K562 (cell line): ENCODE measurements around the gene RAMP2. TPM values are rescaled to one million over a fixed set of nuclear protein-coding genes. Genes with fewer than 3 reads are reported as not detected.

Experiments
- ATAC-seq: fragments of 200-7000 bp; cut with Tn5 transposase; 3 replicates; pipeline ENCODE4 v1.9.1; 2020; ENCODE audit warnings: moderate library complexity
- BruUV-seq: library from RNA; stranded (reverse); fragments of 400-500 nt; replicated peaks from 2 replicates; lab custom pipeline; 2021; lab: Mats Ljungman, UMichigan
- CTCF ChIA-PET: fragments of 300-600 bp; formaldehyde crosslinking; extraction: SDS; loops from one replicate; lab custom pipeline; 2021; ENCODE audit warnings: low intra/inter-chr PET ratio; lab: Yijun Ruan, JAX
- POLR2A ChIA-PET: fragments of 300-600, 350-650 bp; sonication (Branson Sonifier 250); formaldehyde crosslinking; extraction: SDS; loops from one replicate; lab custom pipeline; 2021; ENCODE audit warnings: antibody characterized with exemption, inconsistent platforms; lab: Yijun Ruan, JAX
- DNase-seq, 4 experiments: peaks; one replicate each; pipeline versions ENCODE4 v3.0.0 to v3.0.0-alpha.2; 2011 to 2018; ENCODE audit warnings: low spot score in 3 of 4, mixed read lengths in 3 of 4; ENCODE audit errors: extremely low read depth in 1 of 4
- FAIRE-seq: peaks from 2 replicates; lab custom pipeline; 2011; peaks lifted over from hg19 to GRCh38; lab: Jason Lieb, UNC
- H2AFZ ChIP-seq: 2 replicates; pipeline ENCODE4 v1.6.0; 2011; ENCODE audit warnings: low read depth, low read length, control low read depth, inconsistent platforms
- H3K27ac ChIP-seq: fragments of 200-600 bp; 3 replicates; pipeline ENCODE4 v1.8.0; 2011; ENCODE audit warnings: low read depth, mild to moderate bottlenecking, control low read depth, inconsistent platforms, low read length, moderate library complexity, mixed read lengths; ENCODE audit errors: extremely low read depth
- H3K27me3 ChIP-seq, 2 experiments: fragments of 300-600 bp in 1 of 2; 2 replicates in 1 of 2; 3 replicates in 1 of 2; pipeline versions ENCODE4 v1.6.0 to v1.8.0; 2011; ENCODE audit warnings: inconsistent platforms in 2 of 2, low read length in 2 of 2, mild to moderate bottlenecking in 1 of 2, mixed read lengths in 1 of 2, moderate library complexity in 1 of 2; ENCODE audit not compliant: control insufficient read depth in 2 of 2, insufficient read depth in 2 of 2
- H3K36me3 ChIP-seq: fragments of 300-600 bp; 3 replicates; pipeline ENCODE4 v1.8.0; 2011; ENCODE audit warnings: mild to moderate bottlenecking, low read length, inconsistent platforms; ENCODE audit not compliant: control insufficient read depth, insufficient read depth
- H3K4me1 ChIP-seq, 2 experiments: fragments of 200-600 bp in 1 of 2; replicated peaks in 1 of 2; 2 replicates in 1 of 2; 3 replicates in 1 of 2; pipeline versions ENCODE4 v1.5.1 to v1.8.0; 2011; ENCODE audit warnings: inconsistent platforms in 2 of 2, low read length in 2 of 2, mild to moderate bottlenecking in 1 of 2, mixed read lengths in 1 of 2, moderate library complexity in 1 of 2; ENCODE audit not compliant: control insufficient read depth in 2 of 2, insufficient read depth in 2 of 2
- H3K4me2 ChIP-seq: 2 replicates; pipeline ENCODE4 v1.6.1; 2011; ENCODE audit warnings: low read length, control low read depth, inconsistent platforms, mixed read lengths; ENCODE audit not compliant: insufficient read depth
- H3K4me3 ChIP-seq: fragments of 200-600 bp; sonication (generic), shearing (Covaris generic); 2 replicates; pipeline ENCODE4 v1.5.1; 2016; ENCODE audit warnings: control low read depth, inconsistent platforms
- H3K79me2 ChIP-seq: fragments of 200-600 bp; 3 replicates; pipeline ENCODE4 v1.8.0; 2011; ENCODE audit warnings: low read length, inconsistent platforms; ENCODE audit not compliant: control insufficient read depth, insufficient read depth
- H3K9ac ChIP-seq, 2 experiments: 2 replicates each; pipeline versions ENCODE4 v1.6.0 to v1.6.1; 2011; ENCODE audit warnings: low read depth in 2 of 2, low read length in 2 of 2, control low read depth in 1 of 2, inconsistent platforms in 1 of 2, mild to moderate bottlenecking in 1 of 2, mixed read lengths in 1 of 2; ENCODE audit not compliant: insufficient read depth in 1 of 2
- H3K9me1 ChIP-seq: one replicate; pipeline ENCODE4 v1.6.0; 2011; ENCODE audit warnings: inconsistent platforms, mild to moderate bottlenecking, low read length, moderate library complexity; ENCODE audit not compliant: control insufficient read depth, insufficient read depth
- H3K9me3 ChIP-seq: replicated peaks from 2 replicates; pipeline ENCODE4 v1.5.1; 2011; ENCODE audit warnings: low read depth, low read length, inconsistent platforms; ENCODE audit not compliant: control insufficient read depth, insufficient read depth
- H4K20me1 ChIP-seq: replicated peaks from 2 replicates; pipeline ENCODE4 v1.6.1; 2011; ENCODE audit warnings: low read length, inconsistent platforms, mixed read lengths; ENCODE audit not compliant: control insufficient read depth, insufficient read depth
- BRF1 ChIP-seq: IDR thresholded peaks from 3 replicates; pipeline ENCODE4 v1.6.1; 2011; ENCODE audit warnings: borderline replicate concordance, mild to moderate bottlenecking; ENCODE audit not compliant: insufficient read length; ENCODE audit errors: extremely low read depth
- C11orf30 ChIP-seq: fragments of 450-650 bp; IDR thresholded peaks from 2 replicates; pipeline ENCODE4 v1.6.1; 2016; ENCODE audit warnings: low read depth, mild to moderate bottlenecking
- ELF2 ChIP-seq: fragments of 250-450 bp; sonication (Bioruptor Pico); IDR thresholded peaks from 2 replicates; pipeline ENCODE4 v1.5.0; 2021; ENCODE audit warnings: mild to moderate bottlenecking
- HLTF ChIP-seq: fragments of 450-650 bp; IDR thresholded peaks from 2 replicates; pipeline ENCODE4 v1.6.1; 2016
- MAX ChIP-seq: sonication (generic); formaldehyde crosslinking; IDR thresholded peaks from 2 replicates; pipeline ENCODE4 v1.9.0; 2022; ENCODE audit warnings: mild to moderate bottlenecking, missing genetic modification reagents
- MXI1 ChIP-seq: IDR thresholded peaks from 2 replicates; pipeline ENCODE4 v1.6.1; 2011; ENCODE audit warnings: low read depth, mild to moderate bottlenecking, improper control_type of control experiment, low read length
- SMC3 ChIP-seq: conservative IDR thresholded peaks from 2 replicates; pipeline ENCODE4 v1.6.1; 2011; ENCODE audit warnings: low read depth, low read length, improper control_type of control experiment; ENCODE audit not compliant: insufficient read depth
- ZBTB40 ChIP-seq, 2 experiments: fragments of 450-650 bp in 1 of 2; sonication (generic) in 1 of 2; formaldehyde crosslinking in 1 of 2; IDR thresholded peaks; 2 replicates each; pipeline versions ENCODE4 v1.7.1 to v1.9.0; 2016 to 2022; ENCODE audit warnings: inconsistent platforms in 1 of 2, mild to moderate bottlenecking in 1 of 2, missing genetic modification reagents in 1 of 2
- ZKSCAN1 ChIP-seq: fragments of 150-350 bp; IDR thresholded peaks from 2 replicates; pipeline ENCODE4 v1.6.1; 2016; ENCODE audit warnings: low read depth, low read length
- ZNF140 ChIP-seq: fragments of 250-450 bp; sonication (Bioruptor Pico); IDR thresholded peaks from 2 replicates; pipeline ENCODE4 v1.8.0; 2021; ENCODE audit warnings: moderate library complexity, mild to moderate bottlenecking, inconsistent platforms
- ZNF143 ChIP-seq: sonication (generic); formaldehyde crosslinking; IDR thresholded peaks from 2 replicates; pipeline ENCODE4 v1.9.0; 2022; ENCODE audit warnings: mild to moderate bottlenecking, missing genetic modification reagents
- WGBS: fragments of 100-300 bp; shearing (Covaris generic); methylation state at CpG from one replicate; pipeline ENCODE4 v1.1.6; 2016; ENCODE audit warnings: low coverage, mixed read lengths; ENCODE audit not compliant: insufficient coverage; ENCODE audit errors: missing lambda C conversion rate; 5-methylcytosine and 5-hydroxymethylcytosine counted together
- in situ Hi-C: fragments of 300-500 bp; cut with MboI; formaldehyde crosslinking; loops from 4 replicates; pipeline ENCODE4 v1.15.0; 2018; ENCODE audit warnings: inconsistent platforms, mixed read lengths
- intact Hi-C: fragments of 100-400 bp; cut with micrococcal nuclease; formaldehyde crosslinking; loops from 2 replicates; pipeline ENCODE4 v1.14.2; 2022
- polyA plus RNA-seq, 8 experiments: library from polyadenylated mRNA; depleted of rRNA in 4 of 8; stranded (reverse) in 5 of 8; unstranded in 3 of 8; fragments of >200 nt; fragmentation: Nextera tagmentation in 2 of 8; fragmentation: Illumina TruSeq in 1 of 8; extraction: Ambion mirVana in 2 of 8; extraction: Trizol in 1 of 8; gene quantifications; 2 replicates each; pipeline versions ENCODE4 v1.2.1 to v1.2.3, GENCODE V29; 2011 to 2014; ENCODE audit warnings: inconsistent platforms in 1 of 8, missing spikeins in 1 of 8
- total RNA-seq, 7 experiments: library from RNA; depleted of rRNA in 6 of 7; stranded (reverse); fragments of >200 nt in 6 of 7; fragmentation: Illumina TruSeq in 2 of 7; extraction: Trizol in 2 of 7; gene quantifications; 2 replicates each; pipeline versions ENCODE4 v1.2.1 to v1.2.3, GENCODE V29; 2011 to 2021; ENCODE audit warnings: low replicate concordance in 1 of 7

Gene RAMP2
- total and polyA plus RNA-seq, 9 of the 15 experiments (the other 6 are each of a cell fraction or from before 2014, with no cell fraction given): not detected

GRCh38 chr17:42798383-42799380 lies 37.7 kb downstream of the RAMP2 start, which contains the start of the genes CNTD1 and COA3:
CNTD1 (plus strand) TSS chr17:42798861; CDS start chr17:42799068, 207 bp downstream.
COA3 (minus strand) TSS chr17:42798704; CDS start chr17:42798681, 23 bp downstream.
- Histone ChIP-seq H3K9me3 (no peaks in the 10 kb centered on the region), H3K27ac (peak within 1 kb of the TSS; percentile 68), H4K20me1 (no peaks in the 10 kb centered on the region), H3K4me2 (peak within 1 kb of the TSS; percentile 94), H3K79me2 (peaks cover 17% of the 10 kb centered on the region), H3K36me3 (peaks cover 30% of the 10 kb centered on the region; the same call in 2 of the 3 replicates), H3K9me1 (no peaks in the 10 kb centered on the region), H3K4me3 (peak within 1 kb of the TSS; percentile 73), H2AFZ (peak within 1 kb of the TSS; percentile 96), H3K27me3 (no peaks in the 10 kb centered on the region), H3K4me1 (peaks cover 23 to 36% of the 10 kb centered on the region in 2 experiments), H3K9ac (peak within 1 kb of the TSS; percentile 84 to 99)
- in situ Hi-C loops: no loop called here
- ATAC-seq (peak; percentile 98), FAIRE-seq (peak; percentile 92), DNase-seq (peak; percentile 87 to 91 (median 90))
- intact Hi-C loops: no loop called here
- BruUV-seq: no TSS peak
- 27% methylated on average over 59 of the region's 66 CpGs for WGBS
- ChIA-PET POLR2A (interaction anchor here (0.6 to 6.4 kb wide), 9 partner anchors 12 to 220 kb away, joined by 3 to 47 read pairs (median 4); partner anchors contain the start of genes AOC3, BECN1 and WNK4), CTCF (no interaction called here)
- no peak for TF ChIP-seq HLTF
- TF ChIP-seq ELF2 (CRISPR knock-in tag): peak; percentile 41; the same call in 1 of the 2 replicates
- TF ChIP-seq MAX: peak; percentile 92
- peak; percentile 96 for TF ChIP-seq ZNF143 (CRISPR knock-in tag)
- peak; percentile 48; the same call in 1 of the 2 replicates for TF ChIP-seq ZKSCAN1
- TF ChIP-seq ZNF140 (CRISPR knock-in tag): no peak
- TF ChIP-seq SMC3: 0 out of 2 replicates have a peak, but pooled peaks have one; percentile 10
- 0 out of 2 replicates have a peak, but pooled peaks have one; percentile 21 for TF ChIP-seq ZBTB40 (IDR thresholded peaks at IDR 0.05)
- TF ChIP-seq ZBTB40 (CRISPR knock-in tag; IDR thresholded peaks at IDR 0.05): no peak
- TF ChIP-seq MXI1: peak; percentile 71; the same call in 1 of the 2 replicates
- peak; percentile 87 for TF ChIP-seq C11orf30
- no peak for TF ChIP-seq BRF1
